Epidermal melanocyte (primary cell): ENCODE data around the gene SYT11.
"Not testable (repeated sequence)": the region's sequence is repeated elsewhere in the genome, so short reads cannot be mapped to it uniquely, and the experiment has no call there.

Experiments
- DNase-seq: peaks from one replicate; pipeline ENCODE4 v3.0.0; 2011; ENCODE audit warnings: low spot score; ENCODE audit not compliant: insufficient read length

Gene SYT11

DNA sequence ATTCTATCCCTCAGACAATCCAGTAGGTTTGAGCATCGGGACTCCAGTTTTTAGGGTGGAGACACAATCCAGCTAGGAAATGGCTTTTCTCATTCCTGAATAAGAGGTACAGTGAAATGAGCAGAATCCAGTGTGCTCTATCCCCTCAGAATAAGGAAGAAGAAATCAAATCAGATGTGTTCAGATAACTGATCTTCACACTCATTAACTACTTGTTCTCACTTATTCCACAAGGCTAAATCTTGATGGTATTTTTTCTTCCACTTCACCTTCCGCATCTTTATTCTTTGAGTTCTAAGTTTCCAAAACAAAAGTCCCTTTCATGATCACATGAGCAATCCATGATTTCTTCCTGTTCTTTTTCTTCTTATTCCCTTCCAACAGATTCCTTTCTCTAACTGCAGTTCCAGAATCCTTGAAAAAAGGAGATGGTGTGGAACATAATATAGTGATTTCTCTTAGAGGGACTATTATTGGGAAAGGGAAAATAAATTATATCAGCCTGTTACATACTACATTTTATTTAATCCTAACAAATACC is 1.7 kb downstream of the SYT11 start:
- DNase-seq = no peak

GRCh38 chr1:155861896-155862295 is 2.5 kb downstream of the SYT11 start:
- DNase-seq = no peak

DNA sequence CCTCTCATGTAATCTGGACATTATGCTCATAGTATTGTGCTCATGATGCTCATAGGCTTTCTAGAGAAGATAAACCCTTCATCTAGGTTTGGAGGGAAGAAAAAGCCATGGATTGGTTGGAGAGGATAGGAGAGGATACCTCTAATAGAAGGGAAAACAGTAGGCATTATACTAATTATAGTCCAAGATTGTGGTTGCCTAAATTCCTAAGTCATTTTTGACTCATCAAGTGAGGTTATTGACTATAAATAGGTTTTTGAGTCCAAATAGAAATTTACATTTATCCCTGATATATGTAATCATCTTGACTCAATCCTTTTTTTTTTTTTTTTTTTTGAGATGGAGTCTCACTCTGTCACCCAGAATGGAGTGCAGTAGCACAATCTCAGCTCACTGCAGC is 5.0 kb downstream of the SYT11 start:
- no peak for DNase-seq

- no peak for DNase-seq
Observed at GRCh38 chr1:155867766-155868165, 8.4 kb downstream of the SYT11 start.

- DNase-seq = peak; percentile 37
Observed at GRCh38 chr1:155871390-155871789, 12.0 kb downstream of the SYT11 start.

DNA sequence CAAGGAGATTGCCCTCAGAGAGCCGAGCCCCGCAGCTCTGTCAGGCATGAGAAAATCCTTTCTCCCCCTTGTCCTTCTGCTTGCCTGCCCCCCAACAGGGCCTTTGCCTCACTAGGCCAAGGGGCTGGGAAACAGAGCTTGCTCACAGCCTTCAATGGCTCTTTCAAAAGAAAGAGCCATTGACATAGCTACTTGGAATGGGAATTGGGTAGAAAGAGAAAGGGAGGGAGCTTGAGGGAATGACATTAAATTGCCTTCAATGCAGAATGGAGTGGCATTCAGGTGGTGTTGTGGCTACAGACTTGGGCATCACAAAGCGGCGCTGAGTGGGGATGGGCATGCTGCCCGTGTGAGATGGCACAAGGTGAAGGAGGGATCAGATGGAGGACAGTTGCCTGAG is 13.2 kb downstream of the SYT11 start:
- DNase-seq = no peak

DNA sequence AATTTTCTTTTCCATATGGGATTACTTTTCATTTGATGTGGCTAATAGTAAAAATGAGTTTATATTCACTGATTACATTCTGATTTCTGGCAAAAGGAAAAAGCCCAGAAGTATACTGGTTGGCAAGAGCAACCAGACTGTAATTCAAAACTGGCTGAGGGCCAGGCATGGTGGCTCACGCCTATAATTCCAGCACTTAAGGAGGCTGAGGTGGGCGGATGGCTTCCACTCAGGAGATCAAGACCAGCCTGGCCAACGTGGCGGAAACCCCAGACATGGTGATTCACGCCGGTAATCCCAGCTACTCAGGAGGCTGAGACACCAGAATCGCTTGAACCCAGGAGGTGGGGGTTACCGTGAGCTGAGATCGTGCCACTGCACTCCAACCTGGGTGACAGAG is 14.5 kb downstream of the SYT11 start:
- DNase-seq = no peak

GRCh38 chr1:155877945-155878344 is 18.6 kb downstream of the SYT11 start:
- no peak for DNase-seq

GRCh38 chr1:155880251-155880650 is 20.9 kb downstream of the SYT11 start:
- no peak for DNase-seq

- DNase-seq = no peak
Observed at GRCh38 chr1:155880950-155881349, 21.6 kb downstream of the SYT11 start.

DNA sequence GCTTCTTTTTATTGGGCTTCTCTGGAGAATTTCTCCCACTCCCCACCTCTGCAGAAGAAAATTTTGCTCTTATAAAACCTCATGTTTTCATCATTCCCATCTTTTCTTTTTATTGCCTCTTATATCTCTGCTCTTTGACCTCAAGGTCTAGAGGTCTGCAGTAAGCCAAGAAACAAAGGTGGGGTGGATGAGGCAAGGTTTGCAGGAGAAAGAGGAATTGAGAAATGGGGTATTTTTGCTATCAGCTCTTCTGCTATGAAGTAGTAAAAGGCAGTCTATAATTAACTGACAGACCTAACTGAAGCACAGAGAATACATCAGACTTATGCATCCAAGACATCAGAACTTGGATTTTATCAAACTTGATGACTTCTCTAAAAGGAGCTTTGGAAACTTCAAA is 22.9 kb downstream of the SYT11 start:
- DNase-seq = no peak

- no peak for DNase-seq
Observed at GRCh38 chr1:155882766-155883165, 23.4 kb downstream of the SYT11 start.

DNA sequence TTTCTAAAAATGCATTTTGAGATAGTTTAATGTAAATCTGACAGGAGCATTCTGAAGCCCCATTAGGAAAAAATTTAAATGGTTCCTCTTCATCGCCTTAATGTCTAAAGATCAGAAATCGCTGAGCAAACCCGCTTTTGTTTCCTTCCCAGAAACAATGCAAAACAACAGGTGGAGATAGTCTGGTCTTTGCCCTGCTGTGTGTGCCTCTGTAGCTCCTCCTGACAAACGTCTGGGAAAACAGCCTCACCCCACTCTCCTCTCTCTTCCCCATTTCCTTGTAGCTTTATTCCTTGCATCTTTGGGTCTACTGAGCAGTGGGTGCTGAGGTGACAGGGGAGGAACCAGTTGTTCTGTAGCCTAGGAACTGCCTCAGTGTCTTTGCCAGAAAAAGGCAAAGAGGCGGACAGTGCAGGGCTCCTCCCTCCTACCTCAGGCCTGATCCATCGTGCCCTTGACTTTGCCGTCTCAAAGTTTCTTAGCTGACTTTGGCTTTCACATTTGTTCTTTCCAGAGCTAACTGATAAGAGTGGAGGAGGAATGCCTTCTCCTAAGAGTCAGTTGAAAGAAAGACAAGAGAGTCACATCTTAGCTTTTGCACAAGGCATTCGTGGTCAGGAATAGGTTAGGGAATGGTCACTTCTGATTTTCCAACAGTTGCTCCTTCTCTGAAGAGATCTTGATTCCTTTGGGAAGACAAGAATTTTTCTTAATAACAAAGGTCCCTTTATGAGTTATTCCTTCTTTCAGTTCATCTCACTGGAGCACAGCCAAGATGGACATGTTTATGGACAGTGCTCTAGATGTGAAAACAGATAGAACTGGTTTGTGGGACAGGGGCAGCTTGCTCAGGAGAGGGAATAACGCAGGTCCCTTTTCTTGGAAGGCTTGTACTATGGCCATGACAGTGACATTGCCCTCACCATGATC is 24.9 kb downstream of the SYT11 start:
- DNase-seq = peak; percentile 38

- no peak for DNase-seq
Observed at GRCh38 chr1:155884982-155885381, 25.6 kb downstream of the SYT11 start.

DNA sequence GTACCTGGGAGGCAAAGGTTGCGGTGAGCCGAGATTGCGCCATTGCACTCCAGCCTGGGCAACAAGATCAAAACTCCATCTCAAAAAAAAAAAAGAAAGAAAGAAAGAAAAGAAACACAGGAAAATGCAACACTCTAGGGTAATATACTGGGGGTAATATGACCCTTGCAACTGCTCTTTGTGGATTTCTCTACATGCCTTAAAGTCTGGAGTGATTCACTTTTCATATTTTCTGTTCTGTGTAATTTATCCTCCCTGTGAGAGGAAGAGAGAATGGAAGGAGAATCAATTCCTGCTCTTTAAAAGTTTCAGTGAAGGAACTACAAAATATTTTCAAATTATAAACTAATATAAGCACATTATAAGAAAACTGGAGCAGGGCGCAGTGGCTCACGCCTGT is 29.1 kb downstream of the SYT11 start:
- DNase-seq = no peak

DNA sequence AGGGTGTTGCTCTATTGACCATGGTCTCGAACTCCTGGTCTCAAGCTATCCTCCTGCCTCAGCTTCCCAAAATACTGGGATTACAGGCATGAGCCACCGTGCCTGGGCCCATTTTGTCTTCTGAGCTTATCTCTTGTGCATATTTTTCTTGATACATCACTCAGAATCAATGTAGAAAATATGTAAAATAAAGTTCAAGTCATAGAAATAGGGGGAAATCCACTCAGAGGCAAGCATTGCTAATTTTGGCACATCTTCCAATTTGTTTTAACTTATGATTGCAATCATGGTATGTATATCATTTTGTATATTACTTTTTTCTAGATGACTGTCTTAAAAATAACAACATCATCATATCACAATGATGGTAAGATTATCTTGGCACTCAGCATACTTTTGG is 30.2 kb downstream of the SYT11 start:
- no peak for DNase-seq

DNA sequence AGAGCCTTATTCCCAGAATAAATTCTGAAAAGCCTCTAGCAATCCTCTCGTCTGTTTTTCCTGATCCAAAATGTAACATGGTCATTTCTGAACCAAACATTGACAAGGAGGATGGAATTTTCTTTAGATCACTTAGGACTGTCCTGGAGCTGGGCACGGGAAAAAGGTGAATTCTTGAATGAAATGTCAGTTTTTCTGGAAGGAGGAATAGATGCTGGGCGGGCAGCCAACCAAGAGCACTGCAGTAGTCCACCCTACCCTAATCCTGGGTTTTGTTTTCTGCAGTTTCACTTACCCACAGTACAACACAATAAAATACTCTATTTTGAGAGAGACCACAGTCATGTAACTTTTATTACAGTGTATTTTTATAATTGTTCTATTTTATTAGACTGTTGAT is 30.9 kb downstream of the SYT11 start:
- DNase-seq = no peak

DNA sequence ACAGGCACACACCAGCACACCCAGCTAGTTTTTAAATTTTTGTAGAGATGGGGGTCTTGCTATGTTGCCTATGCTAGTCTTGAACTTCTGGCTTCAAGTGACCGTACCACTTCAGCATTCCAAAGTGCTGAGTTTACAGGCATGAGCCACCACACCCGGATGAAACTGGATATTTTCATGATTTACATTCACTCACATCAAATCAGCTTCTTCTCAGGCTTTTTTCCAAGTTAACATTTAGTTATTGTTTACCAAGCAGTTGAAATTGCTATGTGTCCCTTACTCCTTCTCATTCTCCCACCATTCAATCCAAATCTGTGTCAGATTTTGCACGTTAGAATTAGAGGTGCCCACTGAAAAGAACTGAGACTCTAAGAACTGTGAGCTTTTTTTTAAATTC is 33.4 kb downstream of the SYT11 start:
- no peak for DNase-seq

DNA sequence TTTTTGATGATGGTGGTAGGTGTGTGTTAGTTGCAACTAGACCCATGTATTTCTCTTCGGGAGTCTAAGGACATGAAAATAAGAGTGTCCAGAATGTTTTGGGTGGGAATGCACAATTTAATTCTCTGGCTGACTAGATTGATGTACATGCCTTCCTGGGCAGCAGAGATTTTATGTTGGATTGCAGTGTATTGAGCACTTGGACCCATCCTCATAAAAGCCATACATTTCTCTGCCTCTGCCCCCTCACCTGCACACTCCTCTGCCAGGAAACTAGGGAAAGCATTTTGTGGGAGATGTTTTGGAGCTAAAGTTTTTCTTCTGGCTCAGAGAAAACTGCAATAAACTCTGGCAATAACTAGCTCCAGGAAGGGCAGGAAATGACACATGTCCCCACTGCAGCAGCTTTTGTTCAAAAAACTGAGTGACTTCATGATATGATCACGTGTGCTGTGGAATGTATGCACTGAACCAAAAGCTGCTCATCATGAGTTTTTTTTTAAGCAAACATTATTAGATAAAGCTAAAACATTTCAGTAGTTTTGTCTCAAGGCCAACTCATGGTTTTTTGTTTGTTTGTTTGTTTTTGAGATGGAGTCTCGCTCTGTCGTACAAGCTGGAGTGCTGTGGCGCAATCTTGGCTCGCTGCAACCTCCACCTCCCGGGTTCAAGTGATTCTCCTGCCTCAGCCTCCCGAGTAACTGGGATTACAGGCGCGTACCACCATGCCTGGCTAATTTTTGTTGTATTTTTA is 34.2 kb downstream of the SYT11 start:
- peak; percentile 51 for DNase-seq

DNA sequence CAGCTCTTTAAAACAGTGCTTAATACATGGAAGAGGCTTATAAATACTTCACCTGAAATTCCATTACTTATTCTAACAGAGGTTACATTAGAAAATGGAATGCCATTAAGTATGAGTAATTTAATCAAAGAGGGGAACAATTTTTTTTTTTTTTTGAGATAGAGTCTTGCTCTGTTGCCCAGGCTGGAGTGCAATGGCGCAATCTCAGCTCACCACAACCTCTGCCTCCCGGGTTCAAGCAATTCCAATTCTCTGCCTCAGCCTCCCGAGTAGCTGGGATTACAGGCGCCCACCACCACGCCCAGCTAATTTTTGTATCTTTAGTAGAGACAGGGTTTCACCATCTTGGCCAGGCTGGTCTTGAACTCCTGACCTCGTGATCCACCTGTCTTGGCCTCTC is 36.2 kb downstream of the SYT11 start:
- not testable (repeated sequence) for DNase-seq

- DNase-seq = not testable (repeated sequence)
Observed at GRCh38 chr1:155896476-155896875, 37.1 kb downstream of the SYT11 start.

- DNase-seq = no peak
Observed at GRCh38 chr1:155897746-155898145, 38.4 kb downstream of the SYT11 start.
